H1 (cell line): ENCODE measurements around the gene RABGGTA. TPM values are rescaled to one million over a fixed set of nuclear protein-coding genes. Genes with fewer than 3 reads are reported as not detected.

Experiments
- CTCF ChIA-PET: fragments of 300-600 bp; sonication (Branson Sonifier 250); formaldehyde crosslinking; loops from one replicate; lab custom pipeline; 2021; ENCODE audit not compliant: partially characterized antibody; lab: Charles Lee
- POLR2A ChIA-PET: fragments of 300-600 bp; sonication (Branson Sonifier 250); formaldehyde crosslinking; loops from one replicate; lab custom pipeline; 2021; ENCODE audit warnings: inconsistent platforms; ENCODE audit not compliant: partially characterized antibody; lab: Charles Lee
- DNase-seq, 2 experiments: peaks; one replicate each; pipeline versions ENCODE4 v3.0.0 to v3.0.0-alpha.2; 2010 to 2022; ENCODE audit warnings: low spot score in 2 of 2, low read depth in 1 of 2, mixed read lengths in 1 of 2
- FAIRE-seq: peaks from 2 replicates; lab custom pipeline; 2011; peaks lifted over from hg19 to GRCh38; lab: Jason Lieb, UNC
- H2AFZ ChIP-seq: 2 replicates; pipeline ENCODE4 v1.8.1; 2012; ENCODE audit warnings: low read length, inconsistent platforms
- H2AK5ac ChIP-seq: 2 replicates; pipeline ENCODE4 v1.6.1; 2013; ENCODE audit warnings: low read depth, low read length
- H2BK120ac ChIP-seq: replicated peaks from 2 replicates; pipeline ENCODE3; 2013; ENCODE audit warnings: low read depth, low read length, inconsistent platforms
- H2BK12ac ChIP-seq: 2 replicates; pipeline ENCODE4 v1.6.1; 2013; ENCODE audit warnings: low read depth, low read length
- H2BK15ac ChIP-seq: 2 replicates; pipeline ENCODE4 v1.6.1; 2013; ENCODE audit warnings: low read length
- H2BK20ac ChIP-seq: 2 replicates; pipeline ENCODE4 v1.6.1; 2013; ENCODE audit warnings: low read length
- H2BK5ac ChIP-seq: 2 replicates; pipeline ENCODE4 v1.6.1; 2013; ENCODE audit warnings: low read depth, low read length
- H3K14ac ChIP-seq: 2 replicates; pipeline ENCODE4 v1.6.1; 2013; ENCODE audit warnings: inconsistent platforms; ENCODE audit not compliant: insufficient read length
- H3K18ac ChIP-seq: 2 replicates; pipeline ENCODE4 v1.6.1; 2013; ENCODE audit warnings: low read length; ENCODE audit errors: extremely low read depth
- H3K23ac ChIP-seq: 2 replicates; pipeline ENCODE4 v1.6.1; 2013; ENCODE audit warnings: inconsistent platforms; ENCODE audit not compliant: insufficient read length
- H3K23me2 ChIP-seq: 2 replicates; pipeline ENCODE4 v1.6.1; 2013; ENCODE audit warnings: low read depth, low read length
- H3K27ac ChIP-seq: 2 replicates; pipeline ENCODE4 v1.6.1; 2011; ENCODE audit warnings: low read depth, low read length, inconsistent platforms
- H3K27me3 ChIP-seq, 4 experiments: replicated peaks in 1 of 4; 1 replicate in 1 of 4; 2 replicates in 3 of 4; pipeline versions ENCODE4 v1.6.1 to v1.8.1; 2011 to 2013; ENCODE audit warnings: low read length in 3 of 4, mild to moderate bottlenecking in 3 of 4, inconsistent platforms in 2 of 4, mixed read lengths in 2 of 4, moderate library complexity in 1 of 4; ENCODE audit not compliant: control insufficient read depth in 3 of 4, insufficient read depth in 3 of 4; ENCODE audit errors: extremely low read depth in 1 of 4
- H3K36me3 ChIP-seq, 4 experiments: 2 replicates each; pipeline versions ENCODE4 v1.6.1 to v1.8.1; 2011 to 2013; ENCODE audit warnings: mild to moderate bottlenecking in 4 of 4, low read length in 3 of 4, moderate library complexity in 2 of 4, control low read depth in 1 of 4, inconsistent platforms in 1 of 4; ENCODE audit not compliant: insufficient read depth in 4 of 4, control insufficient read depth in 2 of 4
- H3K4ac ChIP-seq: replicated peaks from 2 replicates; pipeline ENCODE3; 2013; ENCODE audit warnings: low read length, low read depth, mixed read lengths, inconsistent platforms; ENCODE audit not compliant: insufficient read length
- H3K4me1 ChIP-seq, 4 experiments: replicated peaks in 1 of 4; 1 replicate in 1 of 4; 2 replicates in 3 of 4; pipeline versions ENCODE4 v1.6.1 to v1.8.1; 2011 to 2013; ENCODE audit warnings: low read length in 3 of 4, inconsistent platforms in 2 of 4, mixed read lengths in 1 of 4; ENCODE audit not compliant: insufficient read depth in 4 of 4, control insufficient read depth in 3 of 4
- H3K4me2 ChIP-seq, 2 experiments: 2 replicates each; pipeline versions ENCODE4 v1.6.1 to v1.8.1; 2011 to 2013; ENCODE audit warnings: low read depth in 2 of 2, low read length in 2 of 2, control low read depth in 1 of 2, inconsistent platforms in 1 of 2, mild to moderate bottlenecking in 1 of 2; ENCODE audit not compliant: insufficient read depth in 1 of 2
- H3K4me3 ChIP-seq, 4 experiments: fragments of 200-600, 300-600 bp in 1 of 4; sonication (generic), shearing (Covaris generic), sonication (Bioruptor Twin) in 1 of 4; 2 replicates each; pipeline versions ENCODE4 v1.5.1 to v1.8.1; 2011 to 2016; ENCODE audit warnings: low read length in 4 of 4, low read depth in 3 of 4, control low read depth in 2 of 4, inconsistent platforms in 2 of 4, mild to moderate bottlenecking in 2 of 4, mixed read lengths in 1 of 4, moderate library complexity in 1 of 4; ENCODE audit not compliant: insufficient read depth in 2 of 4; ENCODE audit errors: extremely low read depth in 1 of 4
- H3K56ac ChIP-seq: replicated peaks from 2 replicates; pipeline ENCODE3; 2013; ENCODE audit warnings: low read depth, mild to moderate bottlenecking, mixed read lengths, low read length, inconsistent platforms; ENCODE audit not compliant: insufficient read length
- H3K79me1 ChIP-seq: 2 replicates; pipeline ENCODE4 v1.6.1; 2013; ENCODE audit warnings: low read depth, low read length, control low read depth
- H3K79me2 ChIP-seq, 2 experiments: 2 replicates each; pipeline versions ENCODE4 v1.6.1 to v1.8.1; 2012 to 2013; ENCODE audit warnings: low read length in 2 of 2, mild to moderate bottlenecking in 2 of 2, inconsistent platforms in 1 of 2; ENCODE audit not compliant: insufficient read depth in 2 of 2, control insufficient read depth in 1 of 2
- H3K9ac ChIP-seq, 4 experiments: replicated peaks in 1 of 4; 1 replicate in 1 of 4; 2 replicates in 3 of 4; pipeline versions ENCODE4 v1.6.1 to v1.8.1; 2011 to 2013; ENCODE audit warnings: low read depth in 3 of 4, low read length in 3 of 4, control low read depth in 2 of 4, mild to moderate bottlenecking in 2 of 4, moderate library complexity in 2 of 4, inconsistent platforms in 1 of 4; ENCODE audit errors: extremely low read depth in 1 of 4
- H3K9me3 ChIP-seq, 2 experiments: 2 replicates each; pipeline versions ENCODE4 v1.6.1 to v1.8.1; 2012 to 2013; ENCODE audit warnings: mild to moderate bottlenecking in 2 of 2, moderate library complexity in 2 of 2, control low read depth in 1 of 2, inconsistent platforms in 1 of 2, low read depth in 1 of 2, low read length in 1 of 2, mixed read lengths in 1 of 2; ENCODE audit not compliant: insufficient read depth in 2 of 2
- H4K20me1 ChIP-seq, 2 experiments: replicated peaks in 1 of 2; 2 replicates each; pipeline versions ENCODE3 to v1.8.1; 2011 to 2013; ENCODE audit warnings: inconsistent platforms in 2 of 2, low read length in 2 of 2, mild to moderate bottlenecking in 1 of 2; ENCODE audit not compliant: insufficient read depth in 2 of 2, control insufficient read depth in 1 of 2
- H4K5ac ChIP-seq: 2 replicates; pipeline ENCODE4 v1.6.1; 2013; ENCODE audit warnings: low read length, low read depth, mixed read lengths, inconsistent platforms; ENCODE audit not compliant: insufficient read length
- H4K8ac ChIP-seq: 2 replicates; pipeline ENCODE4 v1.8.0; 2013; ENCODE audit warnings: mild to moderate bottlenecking, moderate library complexity, low read length, inconsistent platforms; ENCODE audit not compliant: insufficient read depth; ENCODE audit errors: extremely low read depth
- H4K91ac ChIP-seq: replicated peaks from 2 replicates; pipeline ENCODE3; 2013; ENCODE audit warnings: low read length, mixed read lengths, inconsistent platforms; ENCODE audit not compliant: insufficient read length
- JUND ChIP-seq: IDR thresholded peaks from 2 replicates; pipeline ENCODE4 v1.6.1; 2011; ENCODE audit warnings: mild to moderate bottlenecking, improper control_type of control experiment, low read length
- POLR2AphosphoS5 ChIP-seq: IDR thresholded peaks from 2 replicates; pipeline ENCODE4 v1.6.1; 2011; ENCODE audit warnings: low read depth, low read length
- SP4 ChIP-seq: IDR thresholded peaks from 2 replicates; pipeline ENCODE4 v1.6.1; 2012; ENCODE audit warnings: low read length, inconsistent platforms
- WGBS, 2 experiments: shearing (Covaris generic) in 1 of 2; methylation state at CpG; one replicate each; pipeline versions ENCODE4 v1.1.6 to v1.1.7; 2013 to 2015; ENCODE audit warnings: low lambda C conversion rate in 2 of 2, mixed read lengths in 2 of 2, inconsistent platforms in 1 of 2, low coverage in 1 of 2, missing lambda C conversion rate in 1 of 2; ENCODE audit not compliant: insufficient replicate concordance in 2 of 2, insufficient coverage in 1 of 2, insufficient read length in 1 of 2; ENCODE audit errors: extremely low coverage in 1 of 2, missing lambda C conversion rate in 1 of 2; 5-methylcytosine and 5-hydroxymethylcytosine counted together
- polyA plus RNA-seq, 7 experiments: library from polyadenylated mRNA; depleted of rRNA in 3 of 7; stranded (reverse) in 5 of 7; unstranded in 2 of 7; fragments of >200 nt in 5 of 7; fragments of 200-250 nt in 2 of 7; gene quantifications; 1 replicate in 5 of 7; 2 replicates in 1 of 7; 4 replicates in 1 of 7; pipeline versions ENCODE4 v1.2.1 to v1.2.3, GENCODE V29; 2011 to 2013; ENCODE audit warnings: missing spikeins in 2 of 7, mixed read lengths in 2 of 7
- total RNA-seq: library from RNA; stranded (reverse); fragmentation: NEBNext Ultra II Directional; extraction: Animal tissue kit (Norgen Biotek cat#: 25700); gene quantifications from 2 replicates; pipeline ENCODE4 v1.2.1, GENCODE V29; 2021

The RABGGTA gene
- total and polyA plus RNA-seq, 2 of the 8 experiments (the other 6 are each of a cell fraction or from before 2014, with no cell fraction given) = 16.0 to 49.8 TPM

DNA sequence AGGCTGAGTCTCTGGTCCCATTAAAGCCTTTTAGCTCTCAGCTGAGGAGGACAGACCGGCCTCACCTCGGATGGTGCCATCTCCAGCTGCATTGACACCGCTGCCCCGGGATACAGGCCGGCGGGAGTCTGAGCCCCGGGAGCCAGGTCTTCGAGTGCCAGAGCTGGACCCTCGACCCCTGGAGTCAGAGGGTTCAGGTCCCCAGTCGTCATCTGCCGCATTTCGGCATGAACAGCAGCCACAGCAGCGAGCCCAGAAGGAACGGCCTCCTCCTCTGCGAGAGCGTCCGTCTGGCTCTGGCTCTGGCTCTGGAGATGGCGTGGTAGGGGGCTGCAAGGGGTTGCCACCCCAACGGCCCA is 9.4 kb downstream of the RABGGTA start:
- FAIRE-seq (no peak), DNase-seq (no peak)
- H2AFZ ChIP-seq = no peak overlapping the region
- H4K8ac ChIP-seq = no peak overlapping the region
- H4K20me1 ChIP-seq = peaks cover 0 to 2% of the 10 kb centered on the region in 2 experiments
- H3K4me3 ChIP-seq = no peak overlapping the region
- no peak overlapping the region for H2AK5ac ChIP-seq
- no peak overlapping the region for H3K4ac ChIP-seq
- H3K27me3 ChIP-seq = no peaks in the 10 kb centered on the region; a peak in 1 of 7 replicates
- H3K18ac ChIP-seq = no peak overlapping the region
- no peak overlapping the region for H2BK12ac ChIP-seq
- H3K23me2 ChIP-seq = no peaks in the 10 kb centered on the region
- no peak overlapping the region for H3K4me2 ChIP-seq
- ChIA-PET CTCF (interaction anchor here (0.6 to 6.2 kb wide), 13 partner anchors 8 to 1286 kb away, joined by 3 to 30 read pairs (median 5); partner anchors contain the start of genes RABGGTA and TINF2), POLR2A (interaction anchor here (0.8 to 2.5 kb wide), 9 partner anchors 9 to 68 kb away, joined by 3 to 13 read pairs (median 4); partner anchors contain the start of genes RABGGTA, TINF2 and TM9SF1)
- no peak overlapping the region for H3K56ac ChIP-seq
- no peak overlapping the region for H3K23ac ChIP-seq
- TF ChIP-seq POLR2AphosphoS5 (no peak), SP4 (no peak), JUND (no peak)
- no peak overlapping the region for H4K5ac ChIP-seq
- H3K14ac ChIP-seq = no peak overlapping the region
- H3K79me2 ChIP-seq = no peaks in the 10 kb centered on the region
- H2BK120ac ChIP-seq = no peak overlapping the region
- no peaks in the 10 kb centered on the region for H3K79me1 ChIP-seq
- no peak overlapping the region for H4K91ac ChIP-seq
- H2BK15ac ChIP-seq = no peak overlapping the region
- no peak overlapping the region for H3K27ac ChIP-seq
- peaks cover 0 to 2% (median 0%) of the 10 kb centered on the region in 4 experiments; a peak in 1 of 7 replicates for H3K4me1 ChIP-seq
- H3K36me3 ChIP-seq = no peaks in the 10 kb centered on the region; a peak in 3 of 8 replicates
- H2BK20ac ChIP-seq = no peak overlapping the region
- no peaks in the 10 kb centered on the region for H3K9me3 ChIP-seq
- 92% methylated on average over 19 of the region's 19 CpGs; no CpG with 5 or more reads in 1 of the 2 experiments for WGBS, 2 experiments
- no peak overlapping the region for H2BK5ac ChIP-seq
- H3K9ac ChIP-seq = no peak overlapping the region
